ENCODE results near the gene VEGFC.
A peak's percentile ranks its signal among the peaks of the same experiment; 100 is the strongest.

Gene VEGFC, protein sequence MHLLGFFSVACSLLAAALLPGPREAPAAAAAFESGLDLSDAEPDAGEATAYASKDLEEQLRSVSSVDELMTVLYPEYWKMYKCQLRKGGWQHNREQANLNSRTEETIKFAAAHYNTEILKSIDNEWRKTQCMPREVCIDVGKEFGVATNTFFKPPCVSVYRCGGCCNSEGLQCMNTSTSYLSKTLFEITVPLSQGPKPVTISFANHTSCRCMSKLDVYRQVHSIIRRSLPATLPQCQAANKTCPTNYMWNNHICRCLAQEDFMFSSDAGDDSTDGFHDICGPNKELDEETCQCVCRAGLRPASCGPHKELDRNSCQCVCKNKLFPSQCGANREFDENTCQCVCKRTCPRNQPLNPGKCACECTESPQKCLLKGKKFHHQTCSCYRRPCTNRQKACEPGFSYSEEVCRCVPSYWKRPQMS

GRCh38 chr4:176792326-176793059, at the start of gene VEGFC:
VEGFC (minus strand) TSS chr4:176792922; CDS start chr4:176792311, 611 bp downstream.
- H3K9me3 Mint-ChIP-seq = no peaks in the 10 kb centered on the region
- CTCF ChIA-PET = interaction anchor here (1.5 kb wide), 2 partner anchors 172 to 255 kb away, joined by 3 to 5 read pairs; no protein-coding TSS in a partner anchor
- peaks cover 34% of the 10 kb centered on the region for H3K27me3 Mint-ChIP-seq
- peak within 1 kb of the TSS; percentile 37 for H3K4me3 Mint-ChIP-seq
- DNase-seq = peak; percentile 33
- H3K36me3 Mint-ChIP-seq = no peaks in the 10 kb centered on the region
- H3K27ac Mint-ChIP-seq = no peak within 1 kb of the TSS
- H3K4me1 Mint-ChIP-seq = peaks cover 5% of the 10 kb centered on the region

DNA sequence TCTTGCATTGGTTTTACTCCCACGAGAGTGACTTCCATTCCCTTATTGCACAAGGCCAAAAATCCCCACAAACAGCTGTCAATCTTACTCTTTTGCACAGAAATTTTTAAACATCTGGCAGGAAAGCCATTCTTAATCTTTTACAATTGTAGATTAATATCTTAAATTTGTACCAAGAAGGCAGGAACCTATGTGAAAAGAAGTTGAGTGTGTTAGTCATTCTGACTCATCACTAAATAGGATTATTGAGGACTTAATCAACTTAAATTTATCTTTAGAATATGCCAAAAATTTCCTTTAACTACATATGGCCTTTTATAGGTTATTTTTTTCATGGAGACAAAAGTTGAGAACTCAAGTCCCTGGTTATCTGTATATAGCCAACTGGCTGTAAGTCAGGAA, 49.0 kb upstream of the VEGFC start:
- CTCF ChIA-PET = no interaction called here
- Mint-ChIP-seq H3K36me3 (no peaks in the 10 kb centered on the region), H3K9me3 (no peaks in the 10 kb centered on the region), H3K27ac (no peak overlapping the region), H3K4me1 (no peaks in the 10 kb centered on the region), H3K4me3 (no peak overlapping the region), H3K27me3 (no peaks in the 10 kb centered on the region)
- DNase-seq = no peak

DNA sequence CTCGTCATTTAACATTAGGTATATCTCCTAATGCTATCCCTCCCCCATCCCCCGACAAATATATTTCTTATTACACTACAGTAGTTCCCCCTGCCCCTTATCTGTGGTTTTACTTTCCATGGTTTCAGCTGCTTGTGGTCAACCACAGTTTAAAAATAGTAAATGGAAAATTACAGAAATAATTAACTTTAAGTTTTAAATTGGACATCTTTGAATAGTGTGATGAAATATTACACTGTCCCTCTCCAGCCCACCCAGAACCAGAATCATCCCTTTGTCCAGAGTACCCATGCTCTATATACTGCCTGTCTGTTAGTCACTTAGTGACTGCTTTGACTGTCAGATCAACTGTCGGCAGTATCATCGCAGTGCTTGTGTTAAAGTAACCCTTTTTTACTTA, 47.4 kb upstream of the VEGFC start:
- no peak overlapping the region for H3K27ac Mint-ChIP-seq
- H3K9me3 Mint-ChIP-seq = no peaks in the 10 kb centered on the region
- H3K36me3 Mint-ChIP-seq = no peaks in the 10 kb centered on the region
- H3K4me1 Mint-ChIP-seq = no peaks in the 10 kb centered on the region
- DNase-seq = no peak
- CTCF ChIA-PET = no interaction called here
- no peaks in the 10 kb centered on the region for H3K27me3 Mint-ChIP-seq
- H3K4me3 Mint-ChIP-seq = no peak overlapping the region

GRCh38 chr4:176839656-176840055, 46.9 kb upstream of the VEGFC start:
- CTCF ChIA-PET = no interaction called here
- no peak overlapping the region for H3K4me3 Mint-ChIP-seq

GRCh38 chr4:176838601-176839433, 46.1 kb upstream of the VEGFC start:
- H3K4me1 Mint-ChIP-seq = no peaks in the 10 kb centered on the region
- no peak overlapping the region for H3K27ac Mint-ChIP-seq
- CTCF ChIA-PET = no interaction called here
- no peak overlapping the region for H3K4me3 Mint-ChIP-seq
- DNase-seq = no peak
- H3K36me3 Mint-ChIP-seq = no peaks in the 10 kb centered on the region
- no peaks in the 10 kb centered on the region for H3K27me3 Mint-ChIP-seq
- no peaks in the 10 kb centered on the region for H3K9me3 Mint-ChIP-seq

More at GRCh38 chr4:176839656-176840055, 46.9 kb upstream of the VEGFC start:
- Mint-ChIP-seq H3K27ac (no peak overlapping the region), H3K4me1 (no peaks in the 10 kb centered on the region), H3K36me3 (no peaks in the 10 kb centered on the region), H3K27me3 (no peaks in the 10 kb centered on the region), H3K9me3 (no peaks in the 10 kb centered on the region)
- no peak for DNase-seq

DNA sequence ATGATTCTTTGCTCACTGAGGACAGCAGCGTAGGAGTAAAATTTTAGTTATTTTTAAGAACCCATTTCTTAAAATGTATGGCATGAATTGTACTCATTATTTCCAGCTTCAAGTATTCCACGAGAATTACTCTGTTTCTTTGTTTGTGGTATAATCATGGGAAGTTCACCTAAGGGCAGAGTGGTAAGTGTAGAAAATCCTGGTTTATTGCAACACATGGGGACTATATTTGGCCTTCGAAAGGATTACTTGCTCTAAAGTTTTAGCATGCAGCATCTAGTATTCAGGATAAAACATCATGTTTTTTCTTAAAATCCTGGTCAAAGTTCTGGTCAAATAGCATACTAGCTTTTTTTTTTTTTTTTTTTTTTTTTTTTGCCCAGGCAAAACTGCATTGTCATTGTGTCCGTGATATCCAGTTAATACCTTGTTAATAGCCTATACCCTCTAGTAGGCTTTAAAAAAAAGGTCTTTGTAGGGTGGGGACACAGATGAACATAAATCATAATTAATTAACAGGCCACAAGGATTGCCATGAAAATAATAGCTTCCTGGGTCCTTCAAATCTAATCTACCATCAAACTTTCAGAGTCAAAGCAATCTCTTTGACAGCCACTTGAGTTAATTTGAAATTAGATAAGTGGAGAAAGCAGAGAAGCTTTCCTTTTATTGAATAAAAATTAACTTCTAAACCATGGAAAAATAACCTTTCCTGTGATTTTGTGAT, 44.6 kb upstream of the VEGFC start:
- CTCF ChIA-PET = no interaction called here
- Mint-ChIP-seq H3K27ac (no peak overlapping the region), H3K36me3 (no peaks in the 10 kb centered on the region), H3K4me1 (no peaks in the 10 kb centered on the region), H3K9me3 (no peaks in the 10 kb centered on the region), H3K27me3 (no peaks in the 10 kb centered on the region), H3K4me3 (no peak overlapping the region)
- DNase-seq = no peak

GRCh38 chr4:176834531-176834930, 41.8 kb upstream of the VEGFC start:
- no peak overlapping the region for H3K4me3 Mint-ChIP-seq
- CTCF ChIA-PET = no interaction called here
- no peaks in the 10 kb centered on the region for H3K9me3 Mint-ChIP-seq
- no peaks in the 10 kb centered on the region for H3K4me1 Mint-ChIP-seq
- H3K27me3 Mint-ChIP-seq = no peaks in the 10 kb centered on the region
- DNase-seq = no peak
- no peak overlapping the region for H3K27ac Mint-ChIP-seq
- H3K36me3 Mint-ChIP-seq = no peaks in the 10 kb centered on the region

- Mint-ChIP-seq H3K4me3 (no peak overlapping the region), H3K36me3 (no peaks in the 10 kb centered on the region), H3K9me3 (no peaks in the 10 kb centered on the region), H3K27me3 (no peaks in the 10 kb centered on the region), H3K4me1 (no peaks in the 10 kb centered on the region), H3K27ac (no peak overlapping the region)
- no peak for DNase-seq
- CTCF ChIA-PET = no interaction called here
These were observed 40.9 kb upstream of the VEGFC start for GRCh38 chr4:176833400-176834175.

DNA sequence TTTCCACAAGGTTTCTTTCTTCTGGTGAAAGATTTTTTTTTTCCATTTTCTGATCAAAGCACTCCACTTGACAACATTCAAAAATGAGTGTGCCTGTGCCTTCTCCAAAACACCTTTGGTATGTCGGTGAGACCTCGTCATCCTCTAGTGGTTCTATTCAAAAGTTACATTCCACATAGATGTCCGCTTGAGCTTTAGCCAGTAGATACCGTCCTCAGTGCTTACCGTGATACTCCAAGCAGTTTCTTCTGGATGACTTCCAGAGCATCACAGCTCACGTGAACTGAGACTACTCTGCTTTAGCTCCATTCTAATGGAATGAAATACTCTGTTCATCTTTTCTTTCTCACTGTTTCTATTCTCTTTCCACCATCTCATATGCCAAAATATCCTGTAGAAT, 38.2 kb upstream of the VEGFC start:
- no peaks in the 10 kb centered on the region for H3K27me3 Mint-ChIP-seq
- no peaks in the 10 kb centered on the region for H3K9me3 Mint-ChIP-seq
- no peaks in the 10 kb centered on the region for H3K36me3 Mint-ChIP-seq
- no peak overlapping the region for H3K4me3 Mint-ChIP-seq
- CTCF ChIA-PET = no interaction called here
- no peaks in the 10 kb centered on the region for H3K4me1 Mint-ChIP-seq
- DNase-seq = no peak
- H3K27ac Mint-ChIP-seq = no peak overlapping the region

GRCh38 chr4:176825586-176825985, 32.9 kb upstream of the VEGFC start:
- no peaks in the 10 kb centered on the region for H3K4me1 Mint-ChIP-seq
- no peaks in the 10 kb centered on the region for H3K36me3 Mint-ChIP-seq
- H3K9me3 Mint-ChIP-seq = no peaks in the 10 kb centered on the region
- CTCF ChIA-PET = interaction anchor here (0.7 kb wide), 1 partner anchor 222 kb away, joined by 3 read pairs; no protein-coding TSS in a partner anchor
- H3K4me3 Mint-ChIP-seq = no peak overlapping the region
- no peak for DNase-seq
- no peaks in the 10 kb centered on the region for H3K27me3 Mint-ChIP-seq
- no peak overlapping the region for H3K27ac Mint-ChIP-seq

DNA sequence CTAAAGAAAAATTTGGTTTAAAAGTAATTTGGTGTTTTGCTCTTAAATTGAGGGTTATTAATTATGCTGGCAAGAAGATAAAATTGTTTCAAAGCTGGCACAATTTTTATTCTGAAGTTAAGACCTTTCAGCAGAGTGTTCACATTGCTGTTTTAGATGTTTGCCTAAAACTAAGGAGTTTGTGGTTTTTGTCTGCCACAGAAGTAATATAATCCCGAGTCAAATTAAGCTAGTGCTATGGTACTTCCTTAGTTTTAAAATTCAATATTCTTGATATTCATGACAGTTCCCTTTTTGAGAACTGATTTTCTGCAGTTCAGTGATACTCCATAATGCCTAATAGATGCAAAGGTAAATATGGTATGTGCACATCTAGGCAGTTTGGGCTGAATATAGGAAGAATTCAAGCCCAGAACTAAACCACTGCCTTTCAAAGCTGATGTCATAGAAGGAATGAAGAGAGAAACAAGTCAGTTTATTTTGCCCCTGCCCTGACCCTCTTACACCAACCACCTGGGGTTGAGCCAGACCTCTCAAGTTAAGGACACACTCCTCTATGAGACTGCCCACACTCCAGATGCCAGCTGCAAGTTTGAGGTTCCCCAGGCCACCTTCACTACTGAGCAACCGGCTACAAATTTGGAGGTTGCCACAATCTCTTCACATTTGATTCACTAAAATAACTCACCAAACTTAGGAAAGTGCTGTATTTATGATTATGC, 32.1 kb upstream of the VEGFC start:
- Mint-ChIP-seq H3K4me3 (no peak overlapping the region), H3K27me3 (no peaks in the 10 kb centered on the region), H3K27ac (no peak overlapping the region), H3K36me3 (no peaks in the 10 kb centered on the region), H3K4me1 (no peaks in the 10 kb centered on the region), H3K9me3 (no peaks in the 10 kb centered on the region)
- CTCF ChIA-PET = no interaction called here
- no peak for DNase-seq

DNA sequence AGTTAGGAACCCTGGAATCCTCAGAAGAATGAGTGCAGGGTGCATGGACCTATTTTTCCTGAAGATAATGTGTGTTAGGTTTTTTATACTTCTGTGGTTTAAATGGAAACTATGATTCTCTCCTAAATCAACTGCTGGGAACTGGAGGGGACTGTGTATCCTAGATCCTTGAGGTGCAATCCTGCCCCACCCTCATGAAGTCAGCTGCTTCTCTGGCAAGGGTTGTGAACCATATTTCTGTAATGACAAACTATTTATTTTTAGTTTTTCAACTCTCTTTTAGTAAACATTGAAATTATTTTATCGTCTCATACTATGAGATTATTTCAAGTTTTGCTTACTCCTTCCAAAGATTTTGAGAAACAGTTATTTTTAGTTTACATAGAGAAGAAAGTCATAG, 25.8 kb upstream of the VEGFC start:
- no peak overlapping the region for H3K4me3 Mint-ChIP-seq
- H3K27ac Mint-ChIP-seq = no peak overlapping the region
- no peaks in the 10 kb centered on the region for H3K4me1 Mint-ChIP-seq
- H3K27me3 Mint-ChIP-seq = no peaks in the 10 kb centered on the region
- CTCF ChIA-PET = interaction anchor here (1.3 kb wide), 1 partner anchor 229 kb away, joined by 4 read pairs; no protein-coding TSS in a partner anchor
- H3K9me3 Mint-ChIP-seq = no peaks in the 10 kb centered on the region
- DNase-seq = no peak
- H3K36me3 Mint-ChIP-seq = no peaks in the 10 kb centered on the region

- Mint-ChIP-seq H3K27me3 (no peaks in the 10 kb centered on the region), H3K4me3 (no peak overlapping the region)
These were observed 24.5 kb upstream of the VEGFC start for GRCh38 chr4:176817204-176817603.

More at GRCh38 chr4:176817204-176817603, 24.5 kb upstream of the VEGFC start:
- Mint-ChIP-seq H3K36me3 (no peaks in the 10 kb centered on the region), H3K27ac (no peak overlapping the region), H3K9me3 (no peaks in the 10 kb centered on the region), H3K4me1 (no peaks in the 10 kb centered on the region)
- CTCF ChIA-PET = interaction anchor here (1.3 kb wide), 1 partner anchor 230 kb away, joined by 4 read pairs; no protein-coding TSS in a partner anchor
- no peak for DNase-seq
